Tibial nerve (tissue), 4 donors: Measurements from ENCODE around the gene CAPN15. TPM values are rescaled to one million over a fixed set of nuclear protein-coding genes. Genes with fewer than 3 reads are reported as not detected.

Source experiments
- DNase-seq, 2 donors: peaks; one replicate each; pipeline ENCODE4 v3.0.0-alpha.2; 2019; ENCODE audit warnings: low spot score in 2 of 2
- H3K27ac ChIP-seq, 4 donors: fragments of 200-600 bp; sonication (generic) in 3 of 4; one replicate each; pipeline ENCODE4 v1.5.1; 2017 to 2019; ENCODE audit warnings: mild to moderate bottlenecking in 1 of 4
- H3K27me3 ChIP-seq, 2 donors: fragments of 200-600 bp; sonication (generic) in 1 of 2; one replicate each; pipeline versions ENCODE4 v1.5.1 to v1.6.0; 2017 to 2019
- H3K36me3 ChIP-seq, 3 donors: fragments of 200-600 bp; sonication (generic); one replicate each; pipeline ENCODE4 v1.5.1; 2018 to 2019
- H3K4me1 ChIP-seq, 4 donors: fragments of 200-600 bp; sonication (generic) in 3 of 4; one replicate each; pipeline ENCODE4 v1.5.1; 2017 to 2019
- H3K4me3 ChIP-seq, 4 donors: fragments of 200-600 bp; sonication (generic) in 3 of 4; one replicate each; pipeline ENCODE4 v1.5.1; 2017 to 2019; ENCODE audit warnings: mild to moderate bottlenecking in 1 of 4, moderate library complexity in 1 of 4
- H3K9me3 ChIP-seq, 4 donors: fragments of 200-600 bp; sonication (generic) in 3 of 4; one replicate each; pipeline ENCODE4 v1.5.1; 2017 to 2019
- CTCF ChIP-seq, 5 experiments: fragments of 200-600 bp in 3 of 5; fragments of 450-650 bp in 2 of 5; sonication (generic) in 3 of 5; IDR thresholded peaks; one replicate each; pipeline ENCODE4 v1.5.1; 2016 to 2019; ENCODE audit warnings: antibody characterized with exemption in 5 of 5, mild to moderate bottlenecking in 3 of 5, moderate library complexity in 2 of 5
- EP300 ChIP-seq, 2 donors: sonication (generic); formaldehyde crosslinking; IDR thresholded peaks; one replicate each; pipeline ENCODE4 v1.6.1; 2017; ENCODE audit warnings: antibody characterized with exemption in 2 of 2, mild to moderate bottlenecking in 1 of 2
- POLR2A ChIP-seq, 2 donors: fragments of 450-650 bp; IDR thresholded peaks; one replicate each; pipeline ENCODE4 v1.6.1; 2017; ENCODE audit warnings: antibody characterized with exemption in 2 of 2, mild to moderate bottlenecking in 2 of 2, moderate library complexity in 2 of 2
- WGBS, 2 donors: methylation state at CpG; one replicate each; pipeline ENCODE4 v1.1.5; 2018; 5-methylcytosine and 5-hydroxymethylcytosine counted together
- total RNA-seq, 4 donors: library from RNA; depleted of rRNA; stranded (reverse); fragments of >200 nt; gene quantifications; one replicate each; pipeline ENCODE4 v1.1.0, GENCODE V29; 2016

The CAPN15 gene
- total RNA-seq, 4 donors from 2014 or later = 19.0 to 91.5 (median 52.5) TPM

GRCh38 chr16:530111-530817 is 2.8 kb downstream of the CAPN15 start:
- H3K4me3 ChIP-seq = no peak overlapping the region

GRCh38 chr16:531494-532125 is 4.1 kb downstream of the CAPN15 start:
- WGBS, 2 donors = 90 to 93% methylated on average over 14 to 16 of the region's 16 CpGs
- Histone ChIP-seq H3K36me3 (peaks cover 0 to 26% (median 0%) of the 10 kb centered on the region in 3 donors), H3K9me3 (no peaks in the 10 kb centered on the region), H3K27ac (no peak overlapping the region), H3K27me3 (no peaks in the 10 kb centered on the region), H3K4me3 (no peak overlapping the region), H3K4me1 (peaks cover 0 to 48% (median 18%) of the 10 kb centered on the region in 4 donors)
- TF ChIP-seq EP300 (IDR thresholded peaks at IDR 0.05) (no peak), POLR2A (IDR thresholded peaks at IDR 0.05) (no peak), CTCF (IDR thresholded peaks at IDR 0.05) (no peak)
- DNase-seq = no peak

More at GRCh38 chr16:530111-530817, 2.8 kb downstream of the CAPN15 start:
- Histone ChIP-seq H3K27me3 (no peaks in the 10 kb centered on the region), H3K36me3 (peaks cover 0 to 13% (median 0%) of the 10 kb centered on the region in 3 donors), H3K27ac (peak overlapping the region in 1 of 4 donors; percentile 82), H3K4me1 (peaks cover 0 to 58% (median 31%) of the 10 kb centered on the region in 4 donors), H3K9me3 (no peaks in the 10 kb centered on the region)
- TF ChIP-seq CTCF (IDR thresholded peaks at IDR 0.05) (no peak), POLR2A (IDR thresholded peaks at IDR 0.05) (no peak), EP300 (IDR thresholded peaks at IDR 0.05) (no peak)
- DNase-seq = no peak
- WGBS, 2 donors = 83 to 88% methylated on average over 20 of the region's 23 CpGs

GRCh38 chr16:533391-534123 is 6.0 kb downstream of the CAPN15 start:
- no peaks in the 10 kb centered on the region for H3K27me3 ChIP-seq
- H3K36me3 ChIP-seq = peaks cover 0 to 45% (median 0%) of the 10 kb centered on the region in 3 donors
- H3K27ac ChIP-seq = peak overlapping the region in 1 of 4 donors; percentile 64
- no peak for DNase-seq
- TF ChIP-seq CTCF (IDR thresholded peaks at IDR 0.05) (no peak), POLR2A (IDR thresholded peaks at IDR 0.05) (no peak), EP300 (IDR thresholded peaks at IDR 0.05) (no peak)
- no peaks in the 10 kb centered on the region for H3K9me3 ChIP-seq
- no peak overlapping the region for H3K4me3 ChIP-seq
- peaks cover 0 to 41% (median 14%) of the 10 kb centered on the region in 4 donors for H3K4me1 ChIP-seq
- 67 to 79% methylated on average over 24 to 25 of the region's 30 CpGs for WGBS, 2 donors

GRCh38 chr16:534135-534534 is 6.6 kb downstream of the CAPN15 start:
- Histone ChIP-seq H3K27me3 (no peaks in the 10 kb centered on the region), H3K4me3 (no peak overlapping the region), H3K36me3 (peaks cover 0 to 51% (median 0%) of the 10 kb centered on the region in 3 donors), H3K4me1 (peaks cover 0 to 35% (median 9%) of the 10 kb centered on the region in 4 donors), H3K27ac (peak overlapping the region in 1 of 4 donors; percentile 64), H3K9me3 (no peaks in the 10 kb centered on the region)
- DNase-seq = no peak
- WGBS, 2 donors = 66 to 73% methylated on average over 12 to 18 of the region's 21 CpGs
- TF ChIP-seq EP300 (IDR thresholded peaks at IDR 0.05) (no peak), POLR2A (IDR thresholded peaks at IDR 0.05) (no peak), CTCF (IDR thresholded peaks at IDR 0.05) (no peak)
